BE2C (cell line): ENCODE data around the gene PRRX1.

Source experiments
- DNase-seq: peaks from one replicate; pipeline ENCODE4 v3.0.0-alpha.2; 2020
- H3K27me3 ChIP-seq: fragments of 250-450 bp; sonication (Bioruptor Pico); 2 replicates; pipeline ENCODE4 v1.5.1; 2020; ENCODE audit warnings: mild to moderate bottlenecking
- H3K36me3 ChIP-seq: fragments of 250-450 bp; sonication (Bioruptor Pico); 2 replicates; pipeline ENCODE4 v1.5.1; 2020; ENCODE audit warnings: mild to moderate bottlenecking
- H3K4me1 ChIP-seq: fragments of 250-450 bp; sonication (Bioruptor Pico); 2 replicates; pipeline ENCODE4 v1.5.1; 2020
- H3K4me3 ChIP-seq: 2 replicates; pipeline ENCODE4 v1.5.1; 2011; ENCODE audit warnings: low read depth, low read length
- H3K9me3 ChIP-seq: fragments of 250-450 bp; sonication (Bioruptor Pico); 2 replicates; pipeline ENCODE4 v1.5.1; 2020
- TF ChIP-seq, protein P1 (sequence below): IDR thresholded peaks from 2 replicates; pipeline ENCODE4 v1.5.1; 2012; ENCODE audit warnings: mild to moderate bottlenecking, low read depth, low read length

Gene PRRX1

DNA sequence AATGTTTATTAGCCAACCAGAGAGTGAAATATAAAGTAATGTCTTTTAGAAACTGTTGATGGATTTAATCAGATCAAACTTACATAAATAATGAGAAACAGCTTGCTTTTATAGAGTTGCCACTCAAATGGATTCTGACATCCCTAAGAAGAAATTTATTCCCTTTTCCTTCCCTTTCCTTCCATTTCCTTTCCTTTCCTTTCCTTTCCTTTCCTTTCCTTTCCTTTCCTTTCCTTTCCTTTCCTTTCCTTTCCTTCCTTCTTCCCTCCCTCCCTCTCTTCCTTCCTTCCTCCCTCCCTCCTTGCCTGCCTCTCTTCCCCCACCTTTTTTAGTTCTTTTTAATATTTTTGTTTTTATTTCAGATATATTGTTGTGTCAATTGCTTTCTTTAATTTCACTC is 27.3 kb downstream of the PRRX1 start:
- H3K27me3 ChIP-seq, result no peaks in the 10 kb centered on the region
- DNase-seq, result no peak
- no peaks in the 10 kb centered on the region for H3K9me3 ChIP-seq
- no peak overlapping the region for H3K4me3 ChIP-seq
- H3K36me3 ChIP-seq, result no peaks in the 10 kb centered on the region
- TF ChIP-seq, protein P1, sequence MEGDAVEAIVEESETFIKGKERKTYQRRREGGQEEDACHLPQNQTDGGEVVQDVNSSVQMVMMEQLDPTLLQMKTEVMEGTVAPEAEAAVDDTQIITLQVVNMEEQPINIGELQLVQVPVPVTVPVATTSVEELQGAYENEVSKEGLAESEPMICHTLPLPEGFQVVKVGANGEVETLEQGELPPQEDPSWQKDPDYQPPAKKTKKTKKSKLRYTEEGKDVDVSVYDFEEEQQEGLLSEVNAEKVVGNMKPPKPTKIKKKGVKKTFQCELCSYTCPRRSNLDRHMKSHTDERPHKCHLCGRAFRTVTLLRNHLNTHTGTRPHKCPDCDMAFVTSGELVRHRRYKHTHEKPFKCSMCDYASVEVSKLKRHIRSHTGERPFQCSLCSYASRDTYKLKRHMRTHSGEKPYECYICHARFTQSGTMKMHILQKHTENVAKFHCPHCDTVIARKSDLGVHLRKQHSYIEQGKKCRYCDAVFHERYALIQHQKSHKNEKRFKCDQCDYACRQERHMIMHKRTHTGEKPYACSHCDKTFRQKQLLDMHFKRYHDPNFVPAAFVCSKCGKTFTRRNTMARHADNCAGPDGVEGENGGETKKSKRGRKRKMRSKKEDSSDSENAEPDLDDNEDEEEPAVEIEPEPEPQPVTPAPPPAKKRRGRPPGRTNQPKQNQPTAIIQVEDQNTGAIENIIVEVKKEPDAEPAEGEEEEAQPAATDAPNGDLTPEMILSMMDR, result no peak
- no peaks in the 10 kb centered on the region for H3K4me1 ChIP-seq

DNA sequence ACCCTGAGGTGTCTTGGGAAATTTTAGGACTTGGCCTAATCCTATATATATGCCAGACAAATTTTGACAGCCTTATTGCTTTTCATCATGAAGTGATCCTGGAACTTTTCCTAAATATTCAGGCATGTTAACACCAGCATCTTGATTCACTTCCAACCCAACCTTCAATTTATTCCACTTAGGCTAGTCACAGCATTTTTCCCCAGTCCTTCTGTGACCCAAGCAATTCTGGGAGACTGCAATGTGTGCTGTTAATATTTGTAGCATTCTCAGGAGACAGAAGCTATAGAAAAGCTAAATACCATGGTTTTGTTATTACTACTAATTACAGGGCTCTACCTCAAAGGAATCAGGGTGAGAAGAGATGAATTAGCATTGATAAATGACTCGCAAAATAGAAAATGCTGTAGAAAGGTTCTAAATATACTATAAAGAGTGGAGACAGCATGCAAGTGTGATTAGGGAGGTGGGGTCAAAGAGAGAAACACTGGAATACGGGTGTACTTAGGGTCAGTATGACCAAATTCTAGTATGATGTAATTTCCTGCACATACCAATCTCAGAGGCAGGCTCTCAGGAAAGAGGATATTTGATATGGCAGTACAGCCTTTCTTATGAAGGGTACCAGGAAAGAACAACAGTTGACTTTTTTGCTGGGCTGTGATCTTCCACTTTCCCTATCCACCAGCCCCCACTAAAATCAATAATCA is 29.1 kb downstream of the PRRX1 start:
- TF ChIP-seq, protein P1, result no peak
- Histone ChIP-seq H3K4me1 (no peaks in the 10 kb centered on the region), H3K9me3 (no peaks in the 10 kb centered on the region), H3K4me3 (no peak overlapping the region), H3K27me3 (no peaks in the 10 kb centered on the region), H3K36me3 (no peaks in the 10 kb centered on the region)
- DNase-seq, result no peak

DNA sequence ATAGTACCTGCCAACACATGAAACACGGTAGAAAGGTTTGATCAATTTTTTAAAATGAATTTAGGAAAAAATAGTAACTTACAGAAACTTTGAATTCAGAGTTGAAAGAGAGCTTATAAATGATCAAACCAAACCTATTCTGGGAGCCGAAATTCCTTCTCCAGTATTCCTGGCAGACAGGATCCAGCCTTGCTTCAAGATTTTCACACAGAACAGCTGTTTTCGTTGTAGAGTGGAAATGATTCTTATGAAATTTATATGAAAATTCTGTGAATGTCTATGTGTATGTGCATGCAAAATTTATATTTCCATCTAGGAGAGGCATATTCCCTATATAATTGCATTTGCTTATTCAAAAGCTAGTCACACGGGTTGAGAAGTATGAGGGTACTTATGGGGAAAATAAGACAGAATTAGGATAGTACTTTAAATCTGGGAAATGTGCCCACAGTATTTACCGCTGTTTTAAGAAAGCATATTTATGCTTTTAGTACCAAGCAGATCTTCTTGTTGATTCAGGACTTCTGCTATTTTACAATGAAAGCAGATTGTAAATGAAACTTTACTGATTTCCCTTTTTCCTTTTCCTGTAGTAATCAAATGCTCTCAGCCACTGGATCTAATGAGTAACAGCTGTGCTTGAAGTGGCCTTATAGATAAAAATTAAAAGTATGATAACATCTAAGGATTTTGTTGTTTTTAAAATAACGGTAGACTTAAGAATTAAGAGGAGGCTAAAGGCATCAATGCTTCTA is 30.4 kb downstream of the PRRX1 start:
- no peaks in the 10 kb centered on the region for H3K9me3 ChIP-seq
- H3K36me3 ChIP-seq, result no peaks in the 10 kb centered on the region
- DNase-seq, result no peak
- H3K4me1 ChIP-seq, result no peaks in the 10 kb centered on the region
- H3K4me3 ChIP-seq, result no peak overlapping the region
- H3K27me3 ChIP-seq, result peaks cover 3% of the 10 kb centered on the region; the same call in 1 of the 2 replicates
- TF ChIP-seq, protein P1, result no peak

DNA sequence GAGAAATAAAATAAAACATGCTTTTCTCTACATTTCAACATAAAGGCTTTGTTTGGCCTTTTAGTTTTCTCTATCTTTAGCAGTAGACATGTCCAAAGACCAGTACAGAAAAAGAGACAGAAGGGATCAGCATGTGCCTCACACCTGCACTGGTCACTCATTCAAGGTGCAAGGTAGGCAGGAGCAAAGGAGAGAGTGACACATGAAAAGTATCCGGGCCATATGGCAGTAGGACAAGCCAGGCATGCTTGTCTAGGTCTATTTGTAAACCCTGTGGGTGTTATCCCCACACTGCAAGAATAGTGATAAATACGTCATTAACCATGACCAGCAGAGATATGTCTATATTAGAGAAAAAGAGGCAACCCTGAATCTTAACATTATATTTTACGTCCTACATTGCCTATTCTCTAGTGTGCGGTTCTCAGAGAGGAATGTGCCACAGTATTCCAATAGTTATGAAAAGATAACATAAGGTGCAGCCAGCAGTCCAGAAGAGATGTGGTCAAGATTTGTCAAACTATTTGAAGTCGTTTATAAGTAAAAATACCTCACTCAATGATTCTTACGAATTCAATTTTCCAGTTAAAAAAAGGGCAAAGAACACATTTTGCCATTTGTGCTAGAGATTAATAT is 32.1 kb downstream of the PRRX1 start:
- no peak overlapping the region for H3K4me3 ChIP-seq
- H3K9me3 ChIP-seq, result no peaks in the 10 kb centered on the region
- TF ChIP-seq, protein P1, result no peak
- DNase-seq, result no peak
- no peaks in the 10 kb centered on the region for H3K36me3 ChIP-seq
- H3K27me3 ChIP-seq, result peaks cover 3% of the 10 kb centered on the region; the same call in 1 of the 2 replicates
- no peaks in the 10 kb centered on the region for H3K4me1 ChIP-seq

DNA sequence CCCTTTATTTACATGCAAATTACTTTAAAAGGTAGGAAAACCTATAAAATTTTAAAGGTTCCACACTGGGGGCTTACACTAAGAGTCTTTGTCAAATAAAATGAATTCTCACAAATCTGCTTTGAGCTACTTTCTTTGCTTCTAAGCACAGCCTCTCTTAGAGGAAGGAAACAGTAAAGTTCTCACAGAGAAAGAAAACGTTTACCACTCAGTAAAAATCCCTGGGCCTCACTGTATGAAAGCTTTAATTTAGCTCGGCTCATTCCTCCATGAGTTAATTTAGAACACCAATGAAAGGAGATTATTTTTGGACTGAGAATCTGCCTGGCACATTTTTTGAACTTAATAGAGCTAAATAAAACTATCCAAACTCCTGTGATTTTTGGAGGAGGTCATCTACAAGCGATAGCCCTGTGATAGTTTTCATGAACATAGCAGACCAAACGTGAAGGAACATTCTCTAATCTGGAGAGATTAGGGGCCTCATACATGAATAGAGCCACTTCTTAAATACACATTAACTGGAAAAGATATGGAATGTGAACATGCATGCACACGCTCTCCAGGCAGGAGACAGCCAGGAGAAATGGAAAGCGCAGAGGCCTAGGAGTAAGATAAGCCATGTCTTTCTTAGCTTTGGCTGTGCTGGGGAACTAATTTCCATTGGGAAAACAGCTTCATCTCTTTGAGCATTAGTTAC is 32.8 kb downstream of the PRRX1 start:
- Histone ChIP-seq H3K4me1 (no peaks in the 10 kb centered on the region), H3K4me3 (no peak overlapping the region), H3K27me3 (peaks cover 3% of the 10 kb centered on the region; the same call in 1 of the 2 replicates), H3K9me3 (no peaks in the 10 kb centered on the region), H3K36me3 (no peaks in the 10 kb centered on the region)
- DNase-seq, result no peak
- TF ChIP-seq, protein P1, result no peak
